ENCODE data around the gene RCC2. TPM values are rescaled to one million over a fixed set of nuclear protein-coding genes. Genes with fewer than 3 reads are reported as not detected.

The RCC2 gene
- total and polyA plus RNA-seq, 2 donors (not counting 3 experiments of a cell fraction or from before 2014, with no cell fraction given) = 137 to 166 TPM

DNA sequence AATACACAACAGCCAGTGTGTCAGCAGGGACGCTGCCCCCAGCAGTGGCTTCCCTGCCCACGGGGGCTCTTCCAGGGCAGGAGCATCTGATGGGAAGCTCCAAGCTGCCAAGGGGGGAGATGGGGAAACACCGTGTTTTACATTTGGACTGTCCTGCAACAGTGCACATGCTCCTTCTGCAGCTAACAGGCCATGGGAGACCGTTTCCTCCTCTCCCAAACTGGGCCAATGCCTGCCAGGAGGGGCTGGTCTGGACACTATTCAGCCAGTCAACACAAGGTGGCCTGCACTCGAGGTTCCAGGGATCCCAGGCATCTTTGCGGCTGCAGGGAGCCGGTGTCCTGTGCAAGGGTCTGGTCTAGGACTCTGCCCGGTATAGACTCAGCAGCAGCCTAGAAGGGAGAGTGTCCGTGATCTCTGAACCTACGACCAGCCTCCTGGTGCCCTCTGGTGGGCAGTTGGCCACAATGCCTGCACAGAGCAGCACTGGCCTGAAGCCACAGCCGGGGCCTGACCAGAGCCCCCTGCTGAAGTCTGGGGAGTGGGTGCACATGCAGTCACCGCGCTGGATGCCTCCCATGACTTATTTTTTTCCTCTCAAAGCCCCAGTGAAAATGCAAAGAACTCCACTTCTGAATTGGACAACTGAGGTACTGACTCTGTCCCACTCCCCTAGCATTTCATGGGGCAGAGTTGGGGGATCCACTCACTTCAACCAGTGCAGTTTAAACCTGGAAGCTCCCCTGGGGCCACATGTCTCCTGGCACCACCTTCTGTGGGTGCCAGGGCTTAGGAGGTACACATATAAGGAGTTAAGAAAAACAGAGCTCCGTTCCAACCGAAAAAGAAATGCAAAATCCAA is 33.3 kb downstream of the RCC2 start:
- Histone ChIP-seq H4K20me1 (replicated peaks; ENCODE audit: control insufficient read depth, extremely low read depth, insufficient read depth, low read length) (no peaks in the 10 kb centered on the region), H3K4me1 (ENCODE audit: control insufficient read depth, extremely low read depth, insufficient read depth, low read length) (no peaks in the 10 kb centered on the region), H3K9ac (replicated peaks; ENCODE audit: extremely low read depth, insufficient read depth, low read length) (no peak overlapping the region), H2AFZ (ENCODE audit: low read depth, low read length) (no peak overlapping the region), H3K4me3 (replicated peaks in 1 of 3; ENCODE audit: insufficient read depth in 1 of 3, low read depth in 1 of 3, low read length in 3 of 3) (no peak overlapping the region), H3K9me1 (replicated peaks; ENCODE audit: control insufficient read depth, extremely low read depth, insufficient read depth, low read length) (no peaks in the 10 kb centered on the region), H3K27ac (ENCODE audit: insufficient read depth, low read depth, low read length) (no peak overlapping the region), H3K79me2 (ENCODE audit: control insufficient read depth, insufficient read depth, low read length) (no peaks in the 10 kb centered on the region), H3K9me3 (replicated peaks; ENCODE audit: control insufficient read depth, insufficient read depth, low read length) (no peaks in the 10 kb centered on the region), H3K36me3 (ENCODE audit: control insufficient read depth in 2 of 2, extremely low read depth in 1 of 2, insufficient read depth in 2 of 2, low read length in 2 of 2) (peaks cover 11 to 37% of the 10 kb centered on the region in 2 experiments), H3K27me3 (ENCODE audit: control insufficient read depth in 2 of 2, insufficient read depth in 2 of 2, low read length in 2 of 2) (no peaks in the 10 kb centered on the region), H3K4me2 (ENCODE audit: insufficient read depth, low read length) (no peak overlapping the region)
- TF ChIP-seq MYC (IDR thresholded peaks at IDR 0.05; ENCODE audit: low read depth, low read length) (no peak), POLR2AphosphoS5 (IDR thresholded peaks at IDR 0.05; ENCODE audit: insufficient read depth, low read depth, low read length) (peak; percentile 22), EZH2 (IDR thresholded peaks at IDR 0.05; ENCODE audit: borderline replicate concordance, low read depth, low read length, severe bottlenecking) (no peak), GATA2 (IDR thresholded peaks at IDR 0.05; ENCODE audit: insufficient read depth, insufficient read length, low read depth, low read length) (no peak), POLR2A (IDR thresholded peaks at IDR 0.05; ENCODE audit: low read depth, low read length) (no peak), JUN (IDR thresholded peaks at IDR 0.05; ENCODE audit: borderline replicate concordance, insufficient read depth, insufficient read length, low read depth) (no peak), FOS (IDR thresholded peaks at IDR 0.05; ENCODE audit: borderline replicate concordance, insufficient read depth, low read length) (no peak)
- TF ChIP-seq, protein P1, sequence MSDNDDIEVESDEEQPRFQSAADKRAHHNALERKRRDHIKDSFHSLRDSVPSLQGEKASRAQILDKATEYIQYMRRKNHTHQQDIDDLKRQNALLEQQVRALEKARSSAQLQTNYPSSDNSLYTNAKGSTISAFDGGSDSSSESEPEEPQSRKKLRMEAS (IDR thresholded peaks at IDR 0.05; ENCODE audit: insufficient read depth, insufficient read length) = no peak
- TF ChIP-seq, protein P2, sequence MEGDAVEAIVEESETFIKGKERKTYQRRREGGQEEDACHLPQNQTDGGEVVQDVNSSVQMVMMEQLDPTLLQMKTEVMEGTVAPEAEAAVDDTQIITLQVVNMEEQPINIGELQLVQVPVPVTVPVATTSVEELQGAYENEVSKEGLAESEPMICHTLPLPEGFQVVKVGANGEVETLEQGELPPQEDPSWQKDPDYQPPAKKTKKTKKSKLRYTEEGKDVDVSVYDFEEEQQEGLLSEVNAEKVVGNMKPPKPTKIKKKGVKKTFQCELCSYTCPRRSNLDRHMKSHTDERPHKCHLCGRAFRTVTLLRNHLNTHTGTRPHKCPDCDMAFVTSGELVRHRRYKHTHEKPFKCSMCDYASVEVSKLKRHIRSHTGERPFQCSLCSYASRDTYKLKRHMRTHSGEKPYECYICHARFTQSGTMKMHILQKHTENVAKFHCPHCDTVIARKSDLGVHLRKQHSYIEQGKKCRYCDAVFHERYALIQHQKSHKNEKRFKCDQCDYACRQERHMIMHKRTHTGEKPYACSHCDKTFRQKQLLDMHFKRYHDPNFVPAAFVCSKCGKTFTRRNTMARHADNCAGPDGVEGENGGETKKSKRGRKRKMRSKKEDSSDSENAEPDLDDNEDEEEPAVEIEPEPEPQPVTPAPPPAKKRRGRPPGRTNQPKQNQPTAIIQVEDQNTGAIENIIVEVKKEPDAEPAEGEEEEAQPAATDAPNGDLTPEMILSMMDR (IDR thresholded peaks at IDR 0.05; ENCODE audit: extremely low read depth in 1 of 2, insufficient read depth in 1 of 2, low read depth in 1 of 2, low read length in 2 of 2) = peak; percentile 72 to 92
- ChIA-PET POLR2A (interaction anchor here (0.6 kb wide), 1 partner anchor 444 kb away, joined by 3 read pairs; no protein-coding TSS in a partner anchor), CTCF (interaction anchor here (0.7 to 2.6 kb wide), 9 partner anchors 9 to 345 kb away, joined by 3 to 12 read pairs (median 4); no protein-coding TSS in a partner anchor)
- intact Hi-C loops (cut with micrococcal nuclease) = loop anchor here (1.0 to 10.0 kb wide), 3 partner anchors 171 to 347 kb away; no protein-coding TSS in a partner anchor
- dilution Hi-C loops (cut with MboI; ENCODE audit: extremely low pct_ligation_motif_present, low sequenced_read_pairs) = no loop called here
- BruUV-seq (replicated peaks) = no TSS peak
- DNase-seq (ENCODE audit: low read depth, low spot score) (peak; percentile 44), FAIRE-seq (peak; percentile 80)
